Epithelial cell of proximal tubule (primary cell): ENCODE results near the gene DNAH14. TPM values are rescaled to one million over a fixed set of nuclear protein-coding genes. Genes with fewer than 3 reads are reported as not detected.
A peak's percentile ranks its signal among the peaks of the same experiment; 100 is the strongest.
"Not testable (repeated sequence)": the region's sequence is repeated elsewhere in the genome, so short reads cannot be mapped to it uniquely, and the experiment has no call there.

ENCODE experiments used
- DNase-seq: peaks from one replicate; pipeline ENCODE4 v3.0.0-alpha.2; 2011; ENCODE audit warnings: low read depth
- H3K4me3 ChIP-seq: 2 replicates; pipeline ENCODE4 v1.5.1; 2011; ENCODE audit warnings: low read depth, mild to moderate bottlenecking, low read length
- CTCF ChIP-seq: conservative IDR thresholded peaks from 2 replicates; pipeline ENCODE4 v1.5.1; 2012; ENCODE audit warnings: low read depth, mild to moderate bottlenecking, low read length
- total RNA-seq: library from RNA; depleted of rRNA; stranded (reverse); fragments of >200 nt; gene quantifications from 2 replicates; pipeline ENCODE4 v1.2.3, GENCODE V29; 2015

The DNAH14 gene
- total RNA-seq, 1 donor from 2014 or later = 20.8 TPM

- TF ChIP-seq CTCF = no peak
- no peak for DNase-seq
- H3K4me3 ChIP-seq = no peak overlapping the region
Measured at GRCh38 chr1:224998185-224998584, 68.7 kb downstream of the DNAH14 start.

GRCh38 chr1:225004396-225004795, 74.9 kb downstream of the DNAH14 start:
- DNase-seq = no peak
- TF ChIP-seq CTCF = peak; percentile 45
- no peak overlapping the region for H3K4me3 ChIP-seq

GRCh38 chr1:225006352-225006751, 76.9 kb downstream of the DNAH14 start:
- DNase-seq, H3K4me3 ChIP-seq: not testable (repeated sequence)

GRCh38 chr1:225008050-225008449, 78.6 kb downstream of the DNAH14 start:
- DNase-seq, H3K4me3 ChIP-seq: not testable (repeated sequence)

GRCh38 chr1:225021037-225021436, 91.6 kb downstream of the DNAH14 start:
- H3K4me3 ChIP-seq = no peak overlapping the region
- TF ChIP-seq CTCF = no peak
- DNase-seq = no peak

- no peak for TF ChIP-seq CTCF
- DNase-seq = no peak
- no peak overlapping the region for H3K4me3 ChIP-seq
Measured at GRCh38 chr1:225026701-225027100, 97.2 kb downstream of the DNAH14 start.

- DNase-seq, H3K4me3 ChIP-seq: not testable (repeated sequence)
Measured at GRCh38 chr1:225036441-225036840, 107.0 kb downstream of the DNAH14 start.

GRCh38 chr1:225042263-225042662, 112.8 kb downstream of the DNAH14 start:
- H3K4me3 ChIP-seq = no peak overlapping the region
- no peak for TF ChIP-seq CTCF
- DNase-seq = no peak

- TF ChIP-seq CTCF = no peak
- DNase-seq = no peak
- H3K4me3 ChIP-seq = no peak overlapping the region
Measured at GRCh38 chr1:225044258-225044657, 114.8 kb downstream of the DNAH14 start.
